Erythroblast (primary cell): ENCODE results near the gene WSB1.

Source experiments
- GATA1 ChIP-seq: IDR thresholded peaks from 2 replicates; pipeline ENCODE4 v1.6.1; 2011; ENCODE audit warnings: low read depth, mild to moderate bottlenecking, control low read depth, low read length, moderate library complexity
- POLR2A ChIP-seq: IDR thresholded peaks from 2 replicates; pipeline ENCODE4 v1.6.1; 2011; ENCODE audit warnings: mild to moderate bottlenecking, low read length

DNA sequence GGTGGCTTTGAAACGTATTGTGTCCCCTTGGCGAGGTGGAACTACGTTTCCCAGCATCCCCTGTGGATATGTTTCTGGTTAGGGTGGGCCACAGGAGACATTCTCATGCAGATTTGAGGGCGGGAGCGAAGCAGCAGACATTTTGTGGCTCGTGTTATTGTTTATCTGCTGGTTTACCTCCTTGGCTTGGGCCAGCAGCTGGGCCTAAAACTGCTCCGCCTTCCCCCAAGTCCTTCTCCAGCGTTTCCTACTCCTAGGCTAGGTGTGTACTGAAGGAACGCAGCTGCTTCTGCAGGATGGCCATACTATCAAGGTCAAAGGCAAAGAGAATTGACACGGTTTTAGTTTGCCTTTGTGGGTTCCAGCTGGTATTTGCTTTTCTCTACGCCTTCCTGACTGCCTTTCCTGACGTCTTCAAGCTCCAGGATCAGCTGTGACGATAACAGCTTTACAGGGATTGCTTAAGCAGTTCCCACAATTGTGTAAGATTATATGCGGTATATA, 17.2 kb upstream of the WSB1 start:
- no peak for TF ChIP-seq POLR2A
- no peak for TF ChIP-seq GATA1
